DND-41 (cell line): ENCODE measurements around the gene VIT.

Experiments used
- EZH2 ChIP-seq: IDR thresholded peaks from 3 replicates; pipeline ENCODE4 v1.6.1; 2012; ENCODE audit warnings: borderline replicate concordance, low read depth, mild to moderate bottlenecking, moderate library complexity, low read length, inconsistent platforms; ENCODE audit not compliant: severe bottlenecking
- TF ChIP-seq, protein P1 (sequence below): IDR thresholded peaks from 2 replicates; pipeline ENCODE4 v1.5.1; 2012; ENCODE audit warnings: borderline replicate concordance, low read length, moderate library complexity, mild to moderate bottlenecking; ENCODE audit not compliant: poor library complexity, severe bottlenecking; ENCODE audit errors: extremely low read depth

DNA sequence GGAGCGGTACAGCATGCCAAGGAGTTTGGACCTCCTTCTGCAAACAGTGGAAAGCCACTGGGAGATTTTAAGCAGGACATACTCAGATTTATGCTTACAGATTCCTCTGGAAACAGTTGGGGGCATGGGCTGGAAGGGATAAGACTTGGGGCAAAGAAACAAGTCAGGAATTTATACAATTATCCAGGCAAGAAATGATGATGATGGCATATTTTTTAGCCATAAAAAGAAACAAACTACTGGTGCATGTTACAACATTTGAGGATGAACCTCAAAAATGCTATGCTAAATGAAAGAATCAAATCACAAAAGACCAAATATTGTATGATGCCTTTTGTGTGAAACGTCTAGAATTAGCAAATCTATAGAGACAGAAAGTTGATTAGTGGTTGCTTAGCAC is 13.5 kb upstream of the VIT start:
- TF ChIP-seq EZH2 = no peak
- TF ChIP-seq, protein P1, sequence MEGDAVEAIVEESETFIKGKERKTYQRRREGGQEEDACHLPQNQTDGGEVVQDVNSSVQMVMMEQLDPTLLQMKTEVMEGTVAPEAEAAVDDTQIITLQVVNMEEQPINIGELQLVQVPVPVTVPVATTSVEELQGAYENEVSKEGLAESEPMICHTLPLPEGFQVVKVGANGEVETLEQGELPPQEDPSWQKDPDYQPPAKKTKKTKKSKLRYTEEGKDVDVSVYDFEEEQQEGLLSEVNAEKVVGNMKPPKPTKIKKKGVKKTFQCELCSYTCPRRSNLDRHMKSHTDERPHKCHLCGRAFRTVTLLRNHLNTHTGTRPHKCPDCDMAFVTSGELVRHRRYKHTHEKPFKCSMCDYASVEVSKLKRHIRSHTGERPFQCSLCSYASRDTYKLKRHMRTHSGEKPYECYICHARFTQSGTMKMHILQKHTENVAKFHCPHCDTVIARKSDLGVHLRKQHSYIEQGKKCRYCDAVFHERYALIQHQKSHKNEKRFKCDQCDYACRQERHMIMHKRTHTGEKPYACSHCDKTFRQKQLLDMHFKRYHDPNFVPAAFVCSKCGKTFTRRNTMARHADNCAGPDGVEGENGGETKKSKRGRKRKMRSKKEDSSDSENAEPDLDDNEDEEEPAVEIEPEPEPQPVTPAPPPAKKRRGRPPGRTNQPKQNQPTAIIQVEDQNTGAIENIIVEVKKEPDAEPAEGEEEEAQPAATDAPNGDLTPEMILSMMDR = no peak
